ENCODE results near the gene C1orf174. TPM values are rescaled to one million over a fixed set of nuclear protein-coding genes. Genes with fewer than 3 reads are reported as not detected.

The C1orf174 gene
- total RNA-seq, 4 donors from 2014 or later: 12.7 to 22.6 (median 17.7) TPM

- no peak overlapping the region for H3K4me3 ChIP-seq (ENCODE audit: low read depth, poor library complexity, severe bottlenecking)
- no peak for TF ChIP-seq CTCF (IDR thresholded peaks at IDR 0.05)
- TF ChIP-seq POLR2A (IDR thresholded peaks at IDR 0.05): no peak
- 87 to 88% methylated on average over 8 of the region's 8 CpGs for WGBS, 2 donors
- intact Hi-C loops (cut with DNase I; ENCODE audit: low total_unique reads): no loop called here
- DNase-seq (ENCODE audit: low spot score in 2 of 2): no peak
Observed at GRCh38 chr1:3886691-3887090, 13.4 kb downstream of the C1orf174 start.

- DNase-seq (ENCODE audit: low spot score in 2 of 2): no peak
- no peak overlapping the region for H3K4me3 ChIP-seq (ENCODE audit: low read depth, poor library complexity, severe bottlenecking)
- 90 to 94% methylated on average over 15 of the region's 15 CpGs for WGBS, 2 donors
- TF ChIP-seq CTCF (IDR thresholded peaks at IDR 0.05): no peak
- TF ChIP-seq POLR2A (IDR thresholded peaks at IDR 0.05): no peak
- intact Hi-C loops (cut with DNase I; ENCODE audit: low total_unique reads): no loop called here
Observed at GRCh38 chr1:3886106-3886670, 13.9 kb downstream of the C1orf174 start.

GRCh38 chr1:3885611-3886010 lies 14.5 kb downstream of the C1orf174 start:
- no peak for DNase-seq (ENCODE audit: low spot score in 2 of 2)
- WGBS, 2 donors: 87 to 93% methylated on average over 7 of the region's 7 CpGs

GRCh38 chr1:3884966-3885365 lies 15.1 kb downstream of the C1orf174 start:
- TF ChIP-seq CTCF (IDR thresholded peaks at IDR 0.05): no peak
- TF ChIP-seq POLR2A (IDR thresholded peaks at IDR 0.05): no peak
- intact Hi-C loops (cut with DNase I; ENCODE audit: low total_unique reads): no loop called here
- DNase-seq (ENCODE audit: low spot score in 2 of 2): no peak
- no peak overlapping the region for H3K4me3 ChIP-seq (ENCODE audit: low read depth, poor library complexity, severe bottlenecking)
- 90 to 93% methylated on average over 13 of the region's 13 CpGs for WGBS, 2 donors

More at GRCh38 chr1:3885611-3886010, 14.5 kb downstream of the C1orf174 start:
- TF ChIP-seq POLR2A (IDR thresholded peaks at IDR 0.05) (no peak), CTCF (IDR thresholded peaks at IDR 0.05) (no peak)
- intact Hi-C loops (cut with DNase I; ENCODE audit: low total_unique reads): no loop called here
- no peak overlapping the region for H3K4me3 ChIP-seq (ENCODE audit: low read depth, poor library complexity, severe bottlenecking)

- intact Hi-C loops (cut with DNase I; ENCODE audit: low total_unique reads): no loop called here
- no peak overlapping the region for H3K4me3 ChIP-seq (ENCODE audit: low read depth, poor library complexity, severe bottlenecking)
- WGBS, 2 donors: 92 to 96% methylated on average over 18 of the region's 18 CpGs
- TF ChIP-seq CTCF (IDR thresholded peaks at IDR 0.05) (no peak), POLR2A (IDR thresholded peaks at IDR 0.05) (no peak)
- DNase-seq (ENCODE audit: low spot score in 2 of 2): no peak
Observed at GRCh38 chr1:3883194-3883925, 16.7 kb downstream of the C1orf174 start.

GRCh38 chr1:3881193-3881480 lies 18.9 kb downstream of the C1orf174 start:
- H3K4me3 ChIP-seq (ENCODE audit: low read depth, poor library complexity, severe bottlenecking): no peak overlapping the region
- no peak for DNase-seq (ENCODE audit: low spot score in 2 of 2)
- no peak for TF ChIP-seq CTCF (IDR thresholded peaks at IDR 0.05)
- no peak for TF ChIP-seq POLR2A (IDR thresholded peaks at IDR 0.05)
- intact Hi-C loops (cut with DNase I; ENCODE audit: low total_unique reads): no loop called here
- WGBS, 2 donors: 83% methylated on average over 5 of the region's 5 CpGs
